IMR-90 (cell line): ENCODE measurements around the gene ORC5. TPM values are rescaled to one million over a fixed set of nuclear protein-coding genes. Genes with fewer than 3 reads are reported as not detected.

Source experiments
- ATAC-seq: fragments of 200-7000 bp; cut with Tn5 transposase; 2 replicates; pipeline ENCODE4 v1.9.1; 2020; ENCODE audit warnings: low read depth, mild to moderate bottlenecking, moderate library complexity
- BruUV-seq: library from RNA; stranded (reverse); fragments of 400-500 nt; replicated peaks from 2 replicates; lab custom pipeline; 2021; lab: Mats Ljungman, UMichigan
- CTCF ChIA-PET: fragments of 300-600 bp; formaldehyde crosslinking; extraction: SDS; loops from one replicate; lab custom pipeline; 2021; ENCODE audit warnings: antibody characterized with exemption; lab: Yijun Ruan, JAX
- POLR2A ChIA-PET: fragments of 300-600 bp; sonication (Branson Sonifier 250); formaldehyde crosslinking; loops from one replicate; lab custom pipeline; 2022; ENCODE audit warnings: antibody characterized with exemption; ENCODE audit not compliant: unreplicated experiment; lab: Charles Lee
- DNase-seq: peaks from one replicate; pipeline ENCODE4 v3.0.0; 2013
- H2AFZ ChIP-seq: replicated peaks from 2 replicates; pipeline ENCODE3; 2013; ENCODE audit warnings: low read length, mild to moderate bottlenecking; ENCODE audit not compliant: poor library complexity
- H2AK5ac ChIP-seq: 2 replicates; pipeline ENCODE4 v1.6.1; 2013; ENCODE audit warnings: low read depth, low read length, inconsistent platforms
- H2AK9ac ChIP-seq: replicated peaks from 2 replicates; pipeline ENCODE3; 2013; ENCODE audit warnings: mild to moderate bottlenecking, low read depth, low read length, moderate library complexity; ENCODE audit not compliant: poor library complexity
- H2BK120ac ChIP-seq: 2 replicates; pipeline ENCODE4 v1.6.1; 2013; ENCODE audit warnings: low read depth, low read length, inconsistent platforms
- H2BK15ac ChIP-seq: 3 replicates; pipeline ENCODE4 v1.6.1; 2013; ENCODE audit warnings: low read depth, low read length, inconsistent platforms
- H2BK20ac ChIP-seq: 2 replicates; pipeline ENCODE4 v1.6.1; 2013; ENCODE audit warnings: low read depth, mild to moderate bottlenecking, inconsistent platforms, low read length, moderate library complexity
- H2BK5ac ChIP-seq: 2 replicates; pipeline ENCODE4 v1.6.1; 2013; ENCODE audit warnings: mild to moderate bottlenecking, low read depth, low read length, inconsistent platforms; ENCODE audit not compliant: poor library complexity, severe bottlenecking
- H3K14ac ChIP-seq: replicated peaks from 2 replicates; pipeline ENCODE4 v1.6.1; 2013; ENCODE audit warnings: low read depth, low read length, inconsistent platforms
- H3K18ac ChIP-seq: 2 replicates; pipeline ENCODE4 v1.6.1; 2013; ENCODE audit warnings: low read depth, low read length, control low read depth
- H3K23ac ChIP-seq: 2 replicates; pipeline ENCODE4 v1.6.1; 2013; ENCODE audit warnings: low read depth, low read length, inconsistent platforms
- H3K27ac ChIP-seq: 2 replicates; pipeline ENCODE4 v1.5.1; 2013; ENCODE audit warnings: mild to moderate bottlenecking, control low read depth, low read length; ENCODE audit not compliant: insufficient read depth
- H3K27me3 ChIP-seq: 2 replicates; pipeline ENCODE4 v1.6.1; 2013; ENCODE audit warnings: low read length; ENCODE audit not compliant: control insufficient read depth, insufficient read depth
- H3K36me3 ChIP-seq: 2 replicates; pipeline ENCODE4 v1.6.1; 2013; ENCODE audit warnings: low read length, mixed read lengths; ENCODE audit not compliant: control insufficient read depth, insufficient read depth
- H3K4ac ChIP-seq: 2 replicates; pipeline ENCODE4 v1.6.1; 2013; ENCODE audit warnings: low read depth, low read length, inconsistent platforms
- H3K4me1 ChIP-seq: 2 replicates; pipeline ENCODE4 v1.6.1; 2013; ENCODE audit warnings: low read length, mixed read lengths; ENCODE audit not compliant: control insufficient read depth, insufficient read depth
- H3K4me2 ChIP-seq: 2 replicates; pipeline ENCODE4 v1.6.1; 2013; ENCODE audit warnings: low read depth, mild to moderate bottlenecking, control low read depth, low read length, moderate library complexity
- H3K4me3 ChIP-seq: 2 replicates; pipeline ENCODE4 v1.5.1; 2013; ENCODE audit warnings: low read depth, mild to moderate bottlenecking, control low read depth, low read length, moderate library complexity; ENCODE audit not compliant: insufficient read depth
- H3K56ac ChIP-seq: 2 replicates; pipeline ENCODE4 v1.6.1; 2013; ENCODE audit warnings: low read length, inconsistent platforms; ENCODE audit not compliant: insufficient read depth; ENCODE audit errors: extremely low read depth
- H3K79me1 ChIP-seq, 2 experiments: 2 replicates each; pipeline ENCODE4 v1.6.1; 2013; ENCODE audit warnings: low read length in 2 of 2, inconsistent platforms in 1 of 2, low read depth in 1 of 2
- H3K9ac ChIP-seq: 2 replicates; pipeline ENCODE4 v1.6.1; 2013; ENCODE audit warnings: low read depth, low read length, control low read depth
- H3K9me1 ChIP-seq: 2 replicates; pipeline ENCODE4 v1.6.1; 2013; ENCODE audit warnings: low read length, inconsistent platforms; ENCODE audit not compliant: insufficient read depth
- H3K9me3 ChIP-seq: 2 replicates; pipeline ENCODE4 v1.6.1; 2013; ENCODE audit warnings: low read length; ENCODE audit not compliant: control insufficient read depth, insufficient read depth
- H4K20me1 ChIP-seq: 2 replicates; pipeline ENCODE4 v1.6.1; 2013; ENCODE audit warnings: low read length, inconsistent platforms; ENCODE audit not compliant: insufficient read depth
- H4K5ac ChIP-seq: 2 replicates; pipeline ENCODE4 v1.6.1; 2013; ENCODE audit warnings: mild to moderate bottlenecking, low read depth, low read length, control low read depth
- H4K8ac ChIP-seq, 2 experiments: 2 replicates each; pipeline ENCODE4 v1.6.1; 2013; ENCODE audit warnings: low read depth in 2 of 2, low read length in 2 of 2, control low read depth in 1 of 2, inconsistent platforms in 1 of 2
- H4K91ac ChIP-seq: 2 replicates; pipeline ENCODE4 v1.6.1; 2013; ENCODE audit warnings: low read depth, low read length, inconsistent platforms; ENCODE audit not compliant: insufficient read depth
- CEBPB ChIP-seq: IDR thresholded peaks from 2 replicates; pipeline ENCODE4 v1.6.1; 2012; ENCODE audit warnings: low read depth, low read length, improper control_type of control experiment
- CHD1 ChIP-seq: IDR thresholded peaks from 2 replicates; pipeline ENCODE4 v1.6.1; 2012; ENCODE audit warnings: low read depth, low read length, improper control_type of control experiment
- MAFK ChIP-seq: IDR thresholded peaks from 2 replicates; pipeline ENCODE4 v1.6.1; 2012; ENCODE audit warnings: low read depth, low read length, improper control_type of control experiment
- WGBS, 2 experiments: methylation state at CpG; one replicate each; pipeline versions ENCODE4 v1.1.5 to v1.1.7; 2013; ENCODE audit warnings: missing lambda C conversion rate in 2 of 2; ENCODE audit not compliant: insufficient read length in 1 of 2; ENCODE audit errors: extremely low coverage in 2 of 2; 5-methylcytosine and 5-hydroxymethylcytosine counted together
- dilution Hi-C: fragments of 300-500 bp; cut with HindIII; formaldehyde crosslinking; loops from one replicate; pipeline ENCODE4 v1.14.3; 2018; ENCODE audit warnings: low sequenced_read_pairs; ENCODE audit not compliant: unreplicated experiment
- in situ Hi-C: fragments of 300-500 bp; cut with MboI; formaldehyde crosslinking; loops from 3 replicates; pipeline ENCODE4 v1.14.3; 2019; ENCODE audit warnings: low sequenced_read_pairs, inconsistent platforms, mixed read lengths
- intact Hi-C: fragments of 100-400 bp; cut with micrococcal nuclease; formaldehyde crosslinking; loops from 2 replicates; pipeline ENCODE4 v1.10.0; 2022
- polyA plus RNA-seq, 3 experiments: library from polyadenylated mRNA; depleted of rRNA; stranded (reverse); fragments of >200 nt; gene quantifications; 2 replicates each; pipeline ENCODE4 v1.2.3, GENCODE V29; 2012; ENCODE audit warnings: low replicate concordance in 1 of 3
- total RNA-seq: library from RNA; depleted of rRNA; stranded (reverse); fragments of >200 nt; gene quantifications from 2 replicates; pipeline ENCODE4 v1.2.3, GENCODE V29; 2012

Gene ORC5
- total and polyA plus RNA-seq, 2 of the 4 experiments (the other 2 are of a cell fraction): 7.9 to 18.8 TPM

DNA sequence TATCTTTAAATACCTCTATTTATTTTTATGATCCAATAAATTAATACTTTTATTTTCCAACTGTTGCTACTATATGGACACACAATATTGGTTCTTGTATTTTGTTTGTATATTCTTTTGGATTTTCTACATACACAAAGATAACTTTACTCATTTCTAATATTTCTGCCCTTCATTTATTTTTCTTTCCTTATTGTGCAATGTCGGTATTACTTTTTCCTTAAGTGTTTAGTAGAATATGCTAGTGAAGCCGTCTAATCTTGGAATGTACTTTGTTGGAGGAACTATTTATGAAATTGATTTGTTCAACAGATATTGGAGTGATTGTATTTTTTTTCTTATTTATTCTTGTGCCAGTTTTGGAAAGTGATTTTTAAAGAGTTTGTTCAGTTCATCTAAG, 94.0 kb downstream of the ORC5 start:
- H2AK9ac ChIP-seq: no peak overlapping the region
- no peak for DNase-seq
- no peak overlapping the region for H3K4me2 ChIP-seq
- H3K27me3 ChIP-seq: no peaks in the 10 kb centered on the region
- in situ Hi-C loops (no loop called here), intact Hi-C loops (loop anchor here (2.0 to 5.0 kb wide), 2 partner anchors 13 to 39 kb away; no protein-coding TSS in a partner anchor), dilution Hi-C loops (no loop called here)
- H3K9ac ChIP-seq: no peak overlapping the region
- no peak overlapping the region for H2BK20ac ChIP-seq
- no peaks in the 10 kb centered on the region for H4K20me1 ChIP-seq
- ATAC-seq: no peak
- CTCF ChIA-PET: no interaction called here
- no peak overlapping the region for H3K56ac ChIP-seq
- no TSS peak for BruUV-seq
- no peaks in the 10 kb centered on the region for H3K9me3 ChIP-seq
- no peak overlapping the region for H4K91ac ChIP-seq
- POLR2A ChIA-PET: no interaction called here
- WGBS, 2 experiments: no CpG with 5 or more reads among the region's 2 CpGs
- no peak overlapping the region for H2AK5ac ChIP-seq
- H3K4ac ChIP-seq: no peak overlapping the region
- no peaks in the 10 kb centered on the region for H3K79me1 ChIP-seq
- no peak overlapping the region for H3K14ac ChIP-seq
- H4K5ac ChIP-seq: no peak overlapping the region
- no peak overlapping the region for H3K27ac ChIP-seq
- no peak overlapping the region for H3K4me3 ChIP-seq
- no peak overlapping the region for H2BK15ac ChIP-seq
- no peaks in the 10 kb centered on the region for H3K9me1 ChIP-seq
- no peak overlapping the region for H3K23ac ChIP-seq
- H3K18ac ChIP-seq: no peak overlapping the region
- H4K8ac ChIP-seq: no peak overlapping the region
- no peaks in the 10 kb centered on the region for H3K4me1 ChIP-seq
- no peaks in the 10 kb centered on the region for H3K36me3 ChIP-seq
- no peak overlapping the region for H2BK120ac ChIP-seq
- H2BK5ac ChIP-seq: no peak overlapping the region
- peak; percentile 50; the same call in 1 of the 2 replicates for TF ChIP-seq CEBPB
- no peak for TF ChIP-seq CHD1
- TF ChIP-seq MAFK: no peak
- H2AFZ ChIP-seq: no peak overlapping the region
